CD4-positive, alpha-beta T cell treated with Interleukin-1 beta for 1 hour (primary cell): ENCODE measurements around the gene HCN3.
"Not testable (repeated sequence)": the region's sequence is repeated elsewhere in the genome, so short reads cannot be mapped to it uniquely, and the experiment has no call there.

Experiments
- DNase-seq, 2 donors: peaks; one replicate each; pipeline ENCODE4 v3.0.0-alpha.2; 2020 to 2022

Gene HCN3

GRCh38 chr1:155319536-155319935 is 42.3 kb downstream of the HCN3 start:
- DNase-seq = no peak

GRCh38 chr1:155320252-155320651 is 43.0 kb downstream of the HCN3 start:
- DNase-seq = no peak

GRCh38 chr1:155320661-155321617 is 43.7 kb downstream of the HCN3 start, which contains the start of gene RUSC1:
Gene RUSC1 (plus strand): TSS chr1:155320894. CDS start chr1:155321774, 880 bp downstream.
- DNase-seq = peak; percentile 71 to 76

- DNase-seq = no peak
These were observed 44.6 kb downstream of the HCN3 start for GRCh38 chr1:155321639-155322503.

- DNase-seq = no peak
These were observed 45.3 kb downstream of the HCN3 start for GRCh38 chr1:155322571-155322952.

GRCh38 chr1:155322953-155323728 is 45.9 kb downstream of the HCN3 start:
- DNase-seq = peak; percentile 81 to 84

- DNase-seq = peak; percentile 83 to 87
These were observed 46.4 kb downstream of the HCN3 start for GRCh38 chr1:155323729-155324036.

GRCh38 chr1:155324037-155324716 is 46.9 kb downstream of the HCN3 start:
- peak; percentile 89 to 91 for DNase-seq

GRCh38 chr1:155324717-155325602 is 47.7 kb downstream of the HCN3 start:
- DNase-seq = no peak

GRCh38 chr1:155325603-155325893 is 48.3 kb downstream of the HCN3 start:
- no peak for DNase-seq

- no peak for DNase-seq
These were observed 48.8 kb downstream of the HCN3 start for GRCh38 chr1:155326020-155326526.

- DNase-seq = no peak
These were observed 49.4 kb downstream of the HCN3 start for GRCh38 chr1:155326631-155327037.

GRCh38 chr1:155327981-155328380 is 50.7 kb downstream of the HCN3 start:
- DNase-seq = no peak

- DNase-seq = not testable (repeated sequence)
These were observed 51.6 kb downstream of the HCN3 start for GRCh38 chr1:155328856-155329255.

GRCh38 chr1:155329980-155330598 is 52.8 kb downstream of the HCN3 start:
- DNase-seq = no peak

GRCh38 chr1:155334962-155335361 is 57.7 kb downstream of the HCN3 start:
- no peak for DNase-seq
